ENCODE results near the gene AMPD3.

DNA sequence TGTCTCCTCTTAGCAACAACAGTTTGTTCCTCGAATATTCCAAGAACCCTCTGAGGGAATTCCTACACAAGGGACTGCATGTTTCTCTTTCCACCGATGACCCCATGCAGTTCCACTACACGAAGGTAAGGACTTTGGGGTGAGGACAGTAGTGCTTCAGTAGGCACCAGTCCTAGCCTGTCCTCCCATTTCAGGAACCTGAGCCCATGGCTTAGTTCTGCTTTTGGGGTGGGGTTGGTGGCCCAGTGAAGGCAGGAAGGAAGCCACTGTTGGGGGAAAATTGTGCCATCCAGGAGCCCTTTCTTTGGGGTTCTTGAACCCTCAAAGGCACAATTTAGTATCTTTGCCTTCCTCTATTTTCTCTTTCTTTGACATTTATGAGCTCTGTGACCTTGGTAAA is 47.7 kb downstream of the AMPD3 start:
- TF ChIP-seq, protein P1, sequence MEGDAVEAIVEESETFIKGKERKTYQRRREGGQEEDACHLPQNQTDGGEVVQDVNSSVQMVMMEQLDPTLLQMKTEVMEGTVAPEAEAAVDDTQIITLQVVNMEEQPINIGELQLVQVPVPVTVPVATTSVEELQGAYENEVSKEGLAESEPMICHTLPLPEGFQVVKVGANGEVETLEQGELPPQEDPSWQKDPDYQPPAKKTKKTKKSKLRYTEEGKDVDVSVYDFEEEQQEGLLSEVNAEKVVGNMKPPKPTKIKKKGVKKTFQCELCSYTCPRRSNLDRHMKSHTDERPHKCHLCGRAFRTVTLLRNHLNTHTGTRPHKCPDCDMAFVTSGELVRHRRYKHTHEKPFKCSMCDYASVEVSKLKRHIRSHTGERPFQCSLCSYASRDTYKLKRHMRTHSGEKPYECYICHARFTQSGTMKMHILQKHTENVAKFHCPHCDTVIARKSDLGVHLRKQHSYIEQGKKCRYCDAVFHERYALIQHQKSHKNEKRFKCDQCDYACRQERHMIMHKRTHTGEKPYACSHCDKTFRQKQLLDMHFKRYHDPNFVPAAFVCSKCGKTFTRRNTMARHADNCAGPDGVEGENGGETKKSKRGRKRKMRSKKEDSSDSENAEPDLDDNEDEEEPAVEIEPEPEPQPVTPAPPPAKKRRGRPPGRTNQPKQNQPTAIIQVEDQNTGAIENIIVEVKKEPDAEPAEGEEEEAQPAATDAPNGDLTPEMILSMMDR (IDR thresholded peaks at IDR 0.05): no peak
- TF ChIP-seq POLR2A (IDR thresholded peaks at IDR 0.05): no peak
